GM23338 (cell line): Measurements from ENCODE around the gene MTHFD1L. TPM values are rescaled to one million over a fixed set of nuclear protein-coding genes. Genes with fewer than 3 reads are reported as not detected.

Source experiments
- ATAC-seq: fragments of 200-7000 bp; cut with Tn5 transposase; 3 replicates; pipeline ENCODE4 v1.9.1; 2020
- DNase-seq: peaks from one replicate; pipeline ENCODE4 v3.0.0-alpha.2; 2015; ENCODE audit warnings: low spot score
- H2AFZ ChIP-seq: fragments of 200-600 bp; sonication (generic); 2 replicates; pipeline ENCODE4 v1.8.0; 2016; ENCODE audit warnings: antibody characterized with exemption, mild to moderate bottlenecking, moderate library complexity
- H3F3A ChIP-seq: fragments of 200-600 bp; sonication (generic); replicated peaks from 2 replicates; pipeline ENCODE4 v1.8.0; 2017; ENCODE audit warnings: antibody characterized with exemption, mixed run types, low read depth
- H3K27ac ChIP-seq: fragments of 200-600 bp; sonication (generic); 2 replicates; pipeline ENCODE4 v1.6.1; 2016; ENCODE audit warnings: low read depth
- H3K27me3 ChIP-seq: fragments of 200-600 bp; sonication (generic); 2 replicates; pipeline ENCODE4 v1.8.0; 2016; ENCODE audit warnings: mild to moderate bottlenecking, mixed run types, moderate library complexity; ENCODE audit not compliant: insufficient read depth
- H3K36me3 ChIP-seq: fragments of 200-600 bp; sonication (generic); 2 replicates; pipeline ENCODE4 v1.8.0; 2016; ENCODE audit warnings: mild to moderate bottlenecking; ENCODE audit not compliant: insufficient read depth
- H3K4me1 ChIP-seq: fragments of 200-600 bp; sonication (generic); 2 replicates; pipeline ENCODE4 v1.8.0; 2016; ENCODE audit warnings: mild to moderate bottlenecking, moderate library complexity; ENCODE audit not compliant: insufficient read depth
- H3K4me2 ChIP-seq: fragments of 200-600 bp; sonication (generic); 2 replicates; pipeline ENCODE4 v1.7.1; 2017; ENCODE audit warnings: mixed run types
- H3K4me3 ChIP-seq: fragments of 200-600 bp; sonication (generic); 2 replicates; pipeline ENCODE4 v1.6.1; 2016; ENCODE audit warnings: mixed run types
- H3K79me2 ChIP-seq: fragments of 200-600 bp; sonication (generic); replicated peaks from 2 replicates; pipeline ENCODE4 v1.8.0; 2017; ENCODE audit warnings: mild to moderate bottlenecking; ENCODE audit not compliant: insufficient read depth
- H3K9me2 ChIP-seq: fragments of 200-600 bp; sonication (generic); 2 replicates; pipeline ENCODE4 v1.8.0; 2017; ENCODE audit not compliant: insufficient read depth
- H4K20me1 ChIP-seq: fragments of 200-600 bp; sonication (generic); replicated peaks from 2 replicates; pipeline ENCODE4 v1.8.0; 2017; ENCODE audit warnings: mild to moderate bottlenecking; ENCODE audit not compliant: insufficient read depth
- H3K27ac Mint-ChIP-seq: 2 replicates; pipeline ENCODE4 v1.8.0; 2020; ENCODE audit warnings: inconsistent platforms, mild to moderate bottlenecking, moderate library complexity, mixed read lengths
- H3K27me3 Mint-ChIP-seq: 3 replicates; pipeline ENCODE4 v1.8.0; 2022; ENCODE audit warnings: low read depth, mild to moderate bottlenecking, moderate library complexity, mixed read lengths, inconsistent platforms; ENCODE audit not compliant: insufficient read depth, poor library complexity
- H3K36me3 Mint-ChIP-seq: 3 replicates; pipeline ENCODE4 v1.8.0; 2021; ENCODE audit warnings: low read depth, mild to moderate bottlenecking, inconsistent platforms, moderate library complexity, mixed read lengths
- H3K4me1 Mint-ChIP-seq: 3 replicates; pipeline ENCODE4 v1.8.0; 2020; ENCODE audit warnings: mild to moderate bottlenecking, inconsistent platforms, mixed read lengths
- H3K4me3 Mint-ChIP-seq: 3 replicates; pipeline ENCODE4 v1.8.0; 2021; ENCODE audit warnings: moderate library complexity, mild to moderate bottlenecking, inconsistent platforms, mixed read lengths
- H3K9me3 Mint-ChIP-seq: 3 replicates; pipeline ENCODE4 v1.8.0; 2020; ENCODE audit warnings: moderate library complexity, mild to moderate bottlenecking, inconsistent platforms, mixed read lengths
- CREB1 ChIP-seq: fragments of 250-450 bp; sonication (Bioruptor Pico); IDR thresholded peaks from 2 replicates; pipeline ENCODE4 v1.5.0; 2020; ENCODE audit warnings: low read depth, mild to moderate bottlenecking, moderate library complexity
- EZH2 ChIP-seq: fragments of 200-600 bp; sonication (generic); IDR thresholded peaks from one replicate; pipeline ENCODE4 v1.8.0; 2017; ENCODE audit warnings: antibody characterized with exemption, mild to moderate bottlenecking, low read depth; ENCODE audit not compliant: unreplicated experiment
- EZH2phosphoT487 ChIP-seq: fragments of 200-600 bp; sonication (generic); IDR thresholded peaks from one replicate; pipeline ENCODE4 v1.8.1; 2018; ENCODE audit warnings: antibody characterized with exemption; ENCODE audit not compliant: unreplicated experiment
- JUNB ChIP-seq: IDR thresholded peaks from one replicate; pipeline ENCODE4 v1.6.1; 2016; ENCODE audit warnings: antibody characterized with exemption; ENCODE audit not compliant: unreplicated experiment
- NANOG ChIP-seq: IDR thresholded peaks from 2 replicates; pipeline ENCODE4 v1.6.1; 2016; ENCODE audit warnings: antibody characterized with exemption, borderline replicate concordance
- POLR2AphosphoS5 ChIP-seq: IDR thresholded peaks from 2 replicates; pipeline ENCODE4 v1.6.1; 2016; ENCODE audit warnings: antibody characterized with exemption, low read depth
- STAT1 ChIP-seq: IDR thresholded peaks from one replicate; pipeline ENCODE4 v1.6.1; 2016; ENCODE audit warnings: antibody characterized with exemption; ENCODE audit not compliant: unreplicated experiment
- ZNF114 ChIP-seq: fragments of 250-450 bp; sonication (Bioruptor Pico); IDR thresholded peaks from 2 replicates; pipeline ENCODE4 v1.5.0; 2020; ENCODE audit warnings: mild to moderate bottlenecking, moderate library complexity
- ZNF331 ChIP-seq: fragments of 250-450 bp; sonication (Bioruptor Pico); IDR thresholded peaks from 2 replicates; pipeline ENCODE4 v1.5.0; 2020; ENCODE audit warnings: low read depth, mild to moderate bottlenecking, moderate library complexity
- polyA plus RNA-seq: library from polyadenylated mRNA; unstranded; fragments of >200 nt; fragmentation: Nextera tagmentation; extraction: Ambion mirVana; gene quantifications from 2 replicates; pipeline ENCODE4 v1.2.1, GENCODE V29; 2016
- total RNA-seq: library from RNA; depleted of rRNA; stranded (reverse); fragments of >200 nt; shearing (Covaris generic); gene quantifications from 2 replicates; pipeline ENCODE4 v1.2.3, GENCODE V29; 2014
- TF ChIP-seq, protein P1 (sequence below), 2 experiments: fragments of 200-600 bp in 1 of 2; sonication (generic) in 1 of 2; conservative IDR thresholded peaks; 2 replicates each; pipeline versions ENCODE4 v1.5.1 to v1.6.1; 2016 to 2017; ENCODE audit warnings: antibody characterized with exemption in 2 of 2, low read depth in 2 of 2, mild to moderate bottlenecking in 2 of 2, moderate library complexity in 1 of 2
- TF ChIP-seq, protein P2 (sequence below): IDR thresholded peaks from one replicate; pipeline ENCODE4 v1.6.1; 2018; ENCODE audit warnings: antibody characterized with exemption; ENCODE audit not compliant: unreplicated experiment
- TF ChIP-seq, protein P3 (sequence below): IDR thresholded peaks from 2 replicates; pipeline ENCODE4 v1.6.1; 2016; ENCODE audit warnings: antibody characterized with exemption

MTHFD1L gene
- total and polyA plus RNA-seq, 2 experiments from 2014 or later, result 53.2 to 66.8 TPM

DNA sequence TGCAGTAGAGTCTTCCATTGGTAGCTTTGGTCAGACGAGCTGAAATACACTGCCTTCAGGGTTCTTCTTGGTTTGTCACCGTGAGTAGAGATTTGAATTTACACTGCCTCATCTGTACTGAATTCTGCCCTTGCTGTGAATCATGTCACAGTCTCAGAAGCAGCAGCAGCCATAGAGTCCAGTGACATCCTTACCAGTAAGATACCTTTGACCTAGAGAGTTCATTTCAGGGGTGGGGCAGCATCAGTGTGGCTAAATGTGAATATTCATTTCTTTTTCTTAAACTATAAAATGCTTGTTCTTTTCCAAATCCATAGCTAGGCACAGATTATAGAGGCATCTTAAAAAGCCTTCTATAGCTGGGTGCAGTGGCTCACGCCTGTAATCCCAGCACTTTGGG lies 223.5 kb downstream of the MTHFD1L start (continued):
- TF ChIP-seq, protein P1, sequence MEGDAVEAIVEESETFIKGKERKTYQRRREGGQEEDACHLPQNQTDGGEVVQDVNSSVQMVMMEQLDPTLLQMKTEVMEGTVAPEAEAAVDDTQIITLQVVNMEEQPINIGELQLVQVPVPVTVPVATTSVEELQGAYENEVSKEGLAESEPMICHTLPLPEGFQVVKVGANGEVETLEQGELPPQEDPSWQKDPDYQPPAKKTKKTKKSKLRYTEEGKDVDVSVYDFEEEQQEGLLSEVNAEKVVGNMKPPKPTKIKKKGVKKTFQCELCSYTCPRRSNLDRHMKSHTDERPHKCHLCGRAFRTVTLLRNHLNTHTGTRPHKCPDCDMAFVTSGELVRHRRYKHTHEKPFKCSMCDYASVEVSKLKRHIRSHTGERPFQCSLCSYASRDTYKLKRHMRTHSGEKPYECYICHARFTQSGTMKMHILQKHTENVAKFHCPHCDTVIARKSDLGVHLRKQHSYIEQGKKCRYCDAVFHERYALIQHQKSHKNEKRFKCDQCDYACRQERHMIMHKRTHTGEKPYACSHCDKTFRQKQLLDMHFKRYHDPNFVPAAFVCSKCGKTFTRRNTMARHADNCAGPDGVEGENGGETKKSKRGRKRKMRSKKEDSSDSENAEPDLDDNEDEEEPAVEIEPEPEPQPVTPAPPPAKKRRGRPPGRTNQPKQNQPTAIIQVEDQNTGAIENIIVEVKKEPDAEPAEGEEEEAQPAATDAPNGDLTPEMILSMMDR (conservative IDR thresholded peaks at IDR 0.05; ENCODE audit: low read depth in 2 of 2), result no peak
- TF ChIP-seq EZH2 (no peak), NANOG (no peak), STAT1 (no peak), EZH2phosphoT487 (no peak), ZNF114 (CRISPR knock-in tag) (no peak), ZNF331 (CRISPR knock-in tag) (no peak), CREB1 (CRISPR knock-in tag) (no peak), JUNB (no peak), POLR2AphosphoS5 (no peak)
- TF ChIP-seq, protein P2, sequence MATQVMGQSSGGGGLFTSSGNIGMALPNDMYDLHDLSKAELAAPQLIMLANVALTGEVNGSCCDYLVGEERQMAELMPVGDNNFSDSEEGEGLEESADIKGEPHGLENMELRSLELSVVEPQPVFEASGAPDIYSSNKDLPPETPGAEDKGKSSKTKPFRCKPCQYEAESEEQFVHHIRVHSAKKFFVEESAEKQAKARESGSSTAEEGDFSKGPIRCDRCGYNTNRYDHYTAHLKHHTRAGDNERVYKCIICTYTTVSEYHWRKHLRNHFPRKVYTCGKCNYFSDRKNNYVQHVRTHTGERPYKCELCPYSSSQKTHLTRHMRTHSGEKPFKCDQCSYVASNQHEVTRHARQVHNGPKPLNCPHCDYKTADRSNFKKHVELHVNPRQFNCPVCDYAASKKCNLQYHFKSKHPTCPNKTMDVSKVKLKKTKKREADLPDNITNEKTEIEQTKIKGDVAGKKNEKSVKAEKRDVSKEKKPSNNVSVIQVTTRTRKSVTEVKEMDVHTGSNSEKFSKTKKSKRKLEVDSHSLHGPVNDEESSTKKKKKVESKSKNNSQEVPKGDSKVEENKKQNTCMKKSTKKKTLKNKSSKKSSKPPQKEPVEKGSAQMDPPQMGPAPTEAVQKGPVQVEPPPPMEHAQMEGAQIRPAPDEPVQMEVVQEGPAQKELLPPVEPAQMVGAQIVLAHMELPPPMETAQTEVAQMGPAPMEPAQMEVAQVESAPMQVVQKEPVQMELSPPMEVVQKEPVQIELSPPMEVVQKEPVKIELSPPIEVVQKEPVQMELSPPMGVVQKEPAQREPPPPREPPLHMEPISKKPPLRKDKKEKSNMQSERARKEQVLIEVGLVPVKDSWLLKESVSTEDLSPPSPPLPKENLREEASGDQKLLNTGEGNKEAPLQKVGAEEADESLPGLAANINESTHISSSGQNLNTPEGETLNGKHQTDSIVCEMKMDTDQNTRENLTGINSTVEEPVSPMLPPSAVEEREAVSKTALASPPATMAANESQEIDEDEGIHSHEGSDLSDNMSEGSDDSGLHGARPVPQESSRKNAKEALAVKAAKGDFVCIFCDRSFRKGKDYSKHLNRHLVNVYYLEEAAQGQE, result no peak
- TF ChIP-seq, protein P3, sequence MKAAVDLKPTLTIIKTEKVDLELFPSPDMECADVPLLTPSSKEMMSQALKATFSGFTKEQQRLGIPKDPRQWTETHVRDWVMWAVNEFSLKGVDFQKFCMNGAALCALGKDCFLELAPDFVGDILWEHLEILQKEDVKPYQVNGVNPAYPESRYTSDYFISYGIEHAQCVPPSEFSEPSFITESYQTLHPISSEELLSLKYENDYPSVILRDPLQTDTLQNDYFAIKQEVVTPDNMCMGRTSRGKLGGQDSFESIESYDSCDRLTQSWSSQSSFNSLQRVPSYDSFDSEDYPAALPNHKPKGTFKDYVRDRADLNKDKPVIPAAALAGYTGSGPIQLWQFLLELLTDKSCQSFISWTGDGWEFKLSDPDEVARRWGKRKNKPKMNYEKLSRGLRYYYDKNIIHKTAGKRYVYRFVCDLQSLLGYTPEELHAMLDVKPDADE, result no peak

DNA sequence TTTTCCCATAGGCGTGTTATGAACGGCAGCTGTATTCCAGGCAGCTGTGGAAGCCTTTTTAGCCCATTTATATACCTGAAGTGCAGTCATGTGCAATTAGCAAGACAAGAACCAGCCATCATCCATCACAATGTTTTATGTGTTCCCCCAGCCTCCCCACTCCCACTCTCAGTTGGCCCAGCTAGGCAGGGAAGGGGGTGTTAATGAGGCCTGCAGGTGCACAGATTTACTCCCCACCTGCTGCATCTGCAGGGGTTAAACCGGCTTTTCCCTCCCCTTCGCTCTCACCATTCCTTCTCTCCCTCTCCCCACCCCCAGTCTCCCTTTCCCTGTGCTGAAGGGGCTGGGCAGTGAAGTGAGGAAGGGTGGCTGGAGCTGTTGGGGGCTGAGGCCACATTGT lies 224.5 kb downstream of the MTHFD1L start:
- Histone ChIP-seq H3K79me2 (no peaks in the 10 kb centered on the region), H3K27me3 (no peaks in the 10 kb centered on the region), H4K20me1 (no peaks in the 10 kb centered on the region), H3K4me1 (peaks cover 22% of the 10 kb centered on the region), H3F3A (0 out of 2 replicates have a peak, but pooled peaks cover 6% of the 10 kb centered on the region), H3K36me3 (0 out of 2 replicates have a peak, but pooled peaks cover 4% of the 10 kb centered on the region), H3K27ac (0 out of 2 replicates have a peak overlapping the region, but pooled peaks have one; percentile 50), H2AFZ (no peak overlapping the region), H3K4me3 (no peak overlapping the region), H3K9me2 (no peaks in the 10 kb centered on the region), H3K4me2 (peak overlapping the region; percentile 48; the same call in 1 of the 2 replicates)
- Mint-ChIP-seq H3K4me1 (peaks cover 38% of the 10 kb centered on the region), H3K27me3 (peaks cover 12% of the 10 kb centered on the region), H3K4me3 (no peak overlapping the region; the same call in 2 of the 3 replicates), H3K9me3 (no peaks in the 10 kb centered on the region; the same call in 1 of the 3 replicates), H3K27ac (peak overlapping the region; percentile 85), H3K36me3 (peaks cover 43% of the 10 kb centered on the region)
- ATAC-seq (peak; percentile 77), DNase-seq (peak; percentile 21)
- TF ChIP-seq POLR2AphosphoS5 (no peak), ZNF114 (CRISPR knock-in tag) (no peak), EZH2phosphoT487 (no peak)
- TF ChIP-seq, protein P1 (conservative IDR thresholded peaks at IDR 0.05; ENCODE audit: low read depth in 2 of 2), result no peak
